Measurements from ENCODE around the gene DNAJC11. TPM values are rescaled to one million over a fixed set of nuclear protein-coding genes. Genes with fewer than 3 reads are reported as not detected.

The DNAJC11 gene
- total RNA-seq, 4 donors from 2014 or later = 27.1 to 41.5 (median 34.7) TPM

- no peak for TF ChIP-seq POLR2A (IDR thresholded peaks at IDR 0.05)
- TF ChIP-seq, protein P1, sequence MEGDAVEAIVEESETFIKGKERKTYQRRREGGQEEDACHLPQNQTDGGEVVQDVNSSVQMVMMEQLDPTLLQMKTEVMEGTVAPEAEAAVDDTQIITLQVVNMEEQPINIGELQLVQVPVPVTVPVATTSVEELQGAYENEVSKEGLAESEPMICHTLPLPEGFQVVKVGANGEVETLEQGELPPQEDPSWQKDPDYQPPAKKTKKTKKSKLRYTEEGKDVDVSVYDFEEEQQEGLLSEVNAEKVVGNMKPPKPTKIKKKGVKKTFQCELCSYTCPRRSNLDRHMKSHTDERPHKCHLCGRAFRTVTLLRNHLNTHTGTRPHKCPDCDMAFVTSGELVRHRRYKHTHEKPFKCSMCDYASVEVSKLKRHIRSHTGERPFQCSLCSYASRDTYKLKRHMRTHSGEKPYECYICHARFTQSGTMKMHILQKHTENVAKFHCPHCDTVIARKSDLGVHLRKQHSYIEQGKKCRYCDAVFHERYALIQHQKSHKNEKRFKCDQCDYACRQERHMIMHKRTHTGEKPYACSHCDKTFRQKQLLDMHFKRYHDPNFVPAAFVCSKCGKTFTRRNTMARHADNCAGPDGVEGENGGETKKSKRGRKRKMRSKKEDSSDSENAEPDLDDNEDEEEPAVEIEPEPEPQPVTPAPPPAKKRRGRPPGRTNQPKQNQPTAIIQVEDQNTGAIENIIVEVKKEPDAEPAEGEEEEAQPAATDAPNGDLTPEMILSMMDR (IDR thresholded peaks at IDR 0.05) = no peak
- Histone ChIP-seq H3K27ac (no peak overlapping the region), H3K4me3 (no peak overlapping the region), H3K36me3 (peaks cover 63 to 90% (median 70%) of the 10 kb centered on the region in 3 donors), H3K4me1 (peaks cover 46 to 96% (median 59%) of the 10 kb centered on the region in 3 donors), H3K9me3 (no peaks in the 10 kb centered on the region), H3K27me3 (no peaks in the 10 kb centered on the region)
- DNase-seq = no peak
- WGBS, 2 donors = 80 to 86% methylated on average over 11 of the region's 11 CpGs
- intact Hi-C loops (cut with DNase I) = no loop called here
Measured at GRCh38 chr1:6594977-6595740, 106.5 kb downstream of the DNAJC11 start.

- 88 to 96% methylated on average over 3 to 7 of the region's 15 CpGs for WGBS, 2 donors
- TF ChIP-seq POLR2A (IDR thresholded peaks at IDR 0.05) = no peak
- TF ChIP-seq, protein P1 (IDR thresholded peaks at IDR 0.05) = no peak
- no peak overlapping the region for H3K27ac ChIP-seq
- no peak overlapping the region for H3K4me3 ChIP-seq
- H3K9me3 ChIP-seq = no peaks in the 10 kb centered on the region
- H3K4me1 ChIP-seq = peaks cover 46 to 96% (median 50%) of the 10 kb centered on the region in 3 donors
- H3K27me3 ChIP-seq = no peaks in the 10 kb centered on the region
- no peak for DNase-seq
- peaks cover 75 to 100% (median 75%) of the 10 kb centered on the region in 3 donors for H3K36me3 ChIP-seq
- intact Hi-C loops (cut with DNase I) = no loop called here
Measured at GRCh38 chr1:6593810-6594209, 107.8 kb downstream of the DNAJC11 start.

GRCh38 chr1:6592865-6593593, 108.6 kb downstream of the DNAJC11 start:
- H3K27me3 ChIP-seq = no peaks in the 10 kb centered on the region
- peaks cover 75 to 100% (median 82%) of the 10 kb centered on the region in 3 donors for H3K36me3 ChIP-seq
- H3K4me3 ChIP-seq = no peak overlapping the region
- no peak for DNase-seq
- no peaks in the 10 kb centered on the region for H3K9me3 ChIP-seq
- no peak for TF ChIP-seq POLR2A (IDR thresholded peaks at IDR 0.05)
- peak overlapping the region in 1 of 4 donors; percentile 37 for H3K27ac ChIP-seq
- peaks cover 49 to 96% (median 50%) of the 10 kb centered on the region in 3 donors for H3K4me1 ChIP-seq
- intact Hi-C loops (cut with DNase I) = no loop called here
- 73 to 100% methylated on average over 2 to 9 of the region's 38 CpGs for whole genome bisulfite sequencing, 2 donors

GRCh38 chr1:6592441-6592840, 109.2 kb downstream of the DNAJC11 start:
- Histone ChIP-seq H3K4me3 (no peak overlapping the region), H3K27me3 (no peaks in the 10 kb centered on the region), H3K4me1 (peaks cover 49 to 96% (median 50%) of the 10 kb centered on the region in 3 donors), H3K9me3 (no peaks in the 10 kb centered on the region), H3K27ac (peak overlapping the region in 1 of 4 donors; percentile 37), H3K36me3 (peaks cover 69 to 97% (median 77%) of the 10 kb centered on the region in 3 donors)
- DNase-seq = no peak
- TF ChIP-seq, protein P1 (IDR thresholded peaks at IDR 0.05) = no peak
- TF ChIP-seq POLR2A (IDR thresholded peaks at IDR 0.05) = no peak
- intact Hi-C loops (cut with DNase I) = no loop called here
- 58 to 60% methylated on average over 1 to 4 of the region's 5 CpGs for WGBS, 2 donors

DNA sequence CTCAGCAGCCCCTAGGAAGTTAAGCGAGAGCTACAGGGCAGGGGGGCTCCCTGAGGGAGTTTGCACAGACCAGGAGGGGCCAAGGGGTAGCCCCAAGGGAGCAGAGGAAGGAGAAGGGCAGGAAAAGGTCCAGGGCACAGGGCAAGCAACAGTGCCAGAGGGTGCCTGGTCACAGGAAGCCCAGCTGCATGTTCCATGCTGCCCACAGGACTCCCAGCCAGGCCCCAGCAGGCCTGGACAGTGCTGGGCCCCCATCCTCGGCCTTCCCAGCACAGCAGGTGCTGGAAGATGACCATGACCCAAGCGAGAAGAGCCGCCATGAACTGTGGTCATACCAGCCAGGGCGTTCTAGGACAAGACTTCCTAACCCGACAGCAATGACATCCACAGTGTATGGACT, 110.0 kb downstream of the DNAJC11 start:
- peak overlapping the region in 2 of 4 donors; percentile 28 to 37 for H3K27ac ChIP-seq
- no peaks in the 10 kb centered on the region for H3K27me3 ChIP-seq
- H3K4me1 ChIP-seq = peaks cover 49 to 96% (median 50%) of the 10 kb centered on the region in 3 donors
- 68 to 80% methylated on average over 2 to 4 of the region's 6 CpGs for WGBS, 2 donors
- DNase-seq = no peak
- peaks cover 61 to 90% (median 70%) of the 10 kb centered on the region in 3 donors for H3K36me3 ChIP-seq
- H3K4me3 ChIP-seq = no peak overlapping the region
- TF ChIP-seq, protein P1 (IDR thresholded peaks at IDR 0.05) = no peak
- TF ChIP-seq POLR2A (IDR thresholded peaks at IDR 0.05) = no peak
- intact Hi-C loops (cut with DNase I) = no loop called here
- no peaks in the 10 kb centered on the region for H3K9me3 ChIP-seq
